Keratinocyte (primary cell): ENCODE results near the gene MAGEF1. TPM values are rescaled to one million over a fixed set of nuclear protein-coding genes. Genes with fewer than 3 reads are reported as not detected.

Source experiments
- DNase-seq: peaks from one replicate; pipeline ENCODE4 v3.0.0-alpha.2; 2011; ENCODE audit warnings: low read depth, missing footprints, low spot score
- FAIRE-seq: peaks from 2 replicates; lab custom pipeline; 2011; peaks lifted over from hg19 to GRCh38; lab: Jason Lieb, UNC
- H2AFZ ChIP-seq: 2 replicates; pipeline ENCODE4 v1.6.0; 2012; ENCODE audit warnings: low read length, control low read depth, inconsistent platforms; ENCODE audit not compliant: control insufficient read depth
- H3K27ac ChIP-seq: 2 replicates; pipeline ENCODE4 v1.5.1; 2011; ENCODE audit warnings: low read length; ENCODE audit not compliant: control insufficient read depth, insufficient read depth
- H3K27me3 ChIP-seq: 3 replicates; pipeline ENCODE4 v1.6.0; 2011; ENCODE audit warnings: low read length; ENCODE audit not compliant: control insufficient read depth, insufficient read depth; ENCODE audit errors: extremely low read depth
- H3K36me3 ChIP-seq, 2 experiments: 2 replicates in 1 of 2; 3 replicates in 1 of 2; pipeline ENCODE4 v1.5.1; 2011; ENCODE audit warnings: low read length in 2 of 2, mild to moderate bottlenecking in 1 of 2; ENCODE audit not compliant: control insufficient read depth in 2 of 2, insufficient read depth in 2 of 2; ENCODE audit errors: extremely low read depth in 1 of 2
- H3K4me1 ChIP-seq: 3 replicates; pipeline ENCODE4 v1.5.1; 2011; ENCODE audit warnings: low read length; ENCODE audit not compliant: control insufficient read depth, insufficient read depth; ENCODE audit errors: extremely low read depth
- H3K4me2 ChIP-seq: 3 replicates; pipeline ENCODE4 v1.6.0; 2011; ENCODE audit warnings: low read depth, low read length; ENCODE audit not compliant: control insufficient read depth, insufficient read depth; ENCODE audit errors: extremely low read depth
- H3K4me3 ChIP-seq, 3 experiments: fragments of 200-600 bp in 1 of 3; sonication (generic) in 1 of 3; 2 replicates in 2 of 3; 3 replicates in 1 of 3; pipeline ENCODE4 v1.5.1; 2011 to 2016; ENCODE audit warnings: low read length in 3 of 3, mild to moderate bottlenecking in 3 of 3, control low read depth in 2 of 3, inconsistent platforms in 1 of 3, low read depth in 1 of 3, mixed read lengths in 1 of 3, mixed run types in 1 of 3, moderate library complexity in 1 of 3; ENCODE audit not compliant: control insufficient read depth in 2 of 3, insufficient read depth in 2 of 3; ENCODE audit errors: extremely low read depth in 1 of 3
- H3K79me2 ChIP-seq: 2 replicates; pipeline ENCODE4 v1.6.0; 2012; ENCODE audit warnings: low read length; ENCODE audit not compliant: control insufficient read depth, insufficient read depth
- H3K9ac ChIP-seq: 3 replicates; pipeline ENCODE4 v1.6.0; 2011; ENCODE audit warnings: low read length; ENCODE audit not compliant: control insufficient read depth, insufficient read depth; ENCODE audit errors: extremely low read depth
- H3K9me1 ChIP-seq: 3 replicates; pipeline ENCODE4 v1.6.0; 2011; ENCODE audit warnings: low read length; ENCODE audit not compliant: control insufficient read depth, insufficient read depth; ENCODE audit errors: extremely low read depth
- H3K9me3 ChIP-seq: 2 replicates; pipeline ENCODE4 v1.5.1; 2012; ENCODE audit warnings: low read depth, low read length; ENCODE audit not compliant: control insufficient read depth
- H4K20me1 ChIP-seq: 3 replicates; pipeline ENCODE4 v1.6.0; 2011; ENCODE audit warnings: low read length; ENCODE audit not compliant: control insufficient read depth, insufficient read depth; ENCODE audit errors: extremely low read depth
- EZH2 ChIP-seq: IDR thresholded peaks from one replicate; pipeline ENCODE4 v1.6.1; 2012; ENCODE audit warnings: inconsistent platforms, mild to moderate bottlenecking, low read length, moderate library complexity
- dilution Hi-C: fragments of 300-500 bp; cut with MboI; formaldehyde crosslinking; loops from one replicate; pipeline ENCODE4 v1.7.0; 2020; ENCODE audit warnings: low sequenced_read_pairs; ENCODE audit not compliant: extremely low pct_ligation_motif_present
- polyA plus RNA-seq, 5 experiments: library from polyadenylated mRNA; depleted of rRNA in 3 of 5; stranded (reverse) in 3 of 5; stranded (forward) in 1 of 5; unstranded in 1 of 5; fragments of >200 nt; gene quantifications; 1 replicate in 1 of 5; 2 replicates in 3 of 5; 3 replicates in 1 of 5; pipeline versions ENCODE4 v1.2.1 to v1.2.3, GENCODE V29; 2011 to 2012; ENCODE audit warnings: missing spikeins in 2 of 5, low read depth in 1 of 5, low replicate concordance in 1 of 5
- TF ChIP-seq, protein P1 (sequence below), 3 experiments: IDR thresholded peaks in 1 of 3; conservative IDR thresholded peaks in 1 of 3; optimal IDR thresholded peaks in 1 of 3; 2 replicates in 2 of 3; 3 replicates in 1 of 3; pipeline versions ENCODE3 to v1.5.1; 2011; ENCODE audit warnings: low read length in 3 of 3, mild to moderate bottlenecking in 3 of 3, moderate library complexity in 2 of 3, control low read depth in 1 of 3, inconsistent platforms in 1 of 3; ENCODE audit not compliant: insufficient read depth in 2 of 3; ENCODE audit errors: extremely low read depth in 1 of 3

Gene MAGEF1
- polyA plus RNA-seq, 1 donor (not counting 4 experiments of a cell fraction or from before 2014, with no cell fraction given), result 11.8 TPM

DNA sequence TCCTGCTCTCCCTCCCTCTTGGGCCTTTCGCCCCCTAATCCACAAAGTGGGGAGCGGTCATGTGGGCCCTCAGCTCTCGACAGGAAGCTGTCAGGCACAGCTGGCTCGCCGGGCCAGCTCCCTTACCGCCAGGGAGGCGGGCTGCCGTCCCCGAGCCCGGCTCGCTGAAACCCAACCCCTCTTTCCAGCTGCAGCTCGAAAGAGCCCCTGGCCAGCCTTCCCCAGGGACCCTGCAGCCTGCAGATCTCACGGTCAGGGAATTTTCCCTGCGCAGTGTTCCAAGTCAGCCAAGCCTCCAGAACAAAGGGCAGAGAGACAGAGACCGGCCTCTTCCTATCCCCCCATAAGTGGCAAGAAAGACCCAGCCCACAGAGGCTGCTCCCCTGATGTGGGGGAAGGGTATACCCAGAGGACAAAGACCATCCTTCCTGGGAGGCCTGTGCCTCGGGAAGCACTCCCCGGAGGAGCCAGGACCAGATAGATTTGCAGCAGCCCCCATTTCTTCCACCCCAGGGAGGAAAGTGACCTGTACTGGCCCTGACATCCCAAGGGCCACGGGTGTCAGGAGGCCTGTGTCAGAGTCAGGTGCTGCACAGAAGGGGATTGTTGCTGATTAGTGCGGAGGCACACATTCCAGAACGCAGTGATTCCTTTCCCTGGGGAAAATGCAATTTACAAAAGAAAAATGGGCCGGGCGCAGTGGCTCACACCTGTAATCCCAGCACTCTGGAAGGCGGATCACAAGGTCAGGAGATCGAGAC is 32.6 kb downstream of the MAGEF1 start:
- no peaks in the 10 kb centered on the region for H3K9me3 ChIP-seq
- H3K4me1 ChIP-seq, result no peaks in the 10 kb centered on the region
- H3K9me1 ChIP-seq, result no peaks in the 10 kb centered on the region
- dilution Hi-C loops, result no loop called here
- no peak overlapping the region for H3K27ac ChIP-seq
- H4K20me1 ChIP-seq, result no peaks in the 10 kb centered on the region
- no peak overlapping the region for H3K4me3 ChIP-seq
- DNase-seq (no peak), FAIRE-seq (no peak)
- H3K4me2 ChIP-seq, result no peak overlapping the region
- H3K27me3 ChIP-seq, result no peaks in the 10 kb centered on the region
- no peaks in the 10 kb centered on the region for H3K36me3 ChIP-seq
- H3K9ac ChIP-seq, result no peak overlapping the region
- TF ChIP-seq, protein P1, sequence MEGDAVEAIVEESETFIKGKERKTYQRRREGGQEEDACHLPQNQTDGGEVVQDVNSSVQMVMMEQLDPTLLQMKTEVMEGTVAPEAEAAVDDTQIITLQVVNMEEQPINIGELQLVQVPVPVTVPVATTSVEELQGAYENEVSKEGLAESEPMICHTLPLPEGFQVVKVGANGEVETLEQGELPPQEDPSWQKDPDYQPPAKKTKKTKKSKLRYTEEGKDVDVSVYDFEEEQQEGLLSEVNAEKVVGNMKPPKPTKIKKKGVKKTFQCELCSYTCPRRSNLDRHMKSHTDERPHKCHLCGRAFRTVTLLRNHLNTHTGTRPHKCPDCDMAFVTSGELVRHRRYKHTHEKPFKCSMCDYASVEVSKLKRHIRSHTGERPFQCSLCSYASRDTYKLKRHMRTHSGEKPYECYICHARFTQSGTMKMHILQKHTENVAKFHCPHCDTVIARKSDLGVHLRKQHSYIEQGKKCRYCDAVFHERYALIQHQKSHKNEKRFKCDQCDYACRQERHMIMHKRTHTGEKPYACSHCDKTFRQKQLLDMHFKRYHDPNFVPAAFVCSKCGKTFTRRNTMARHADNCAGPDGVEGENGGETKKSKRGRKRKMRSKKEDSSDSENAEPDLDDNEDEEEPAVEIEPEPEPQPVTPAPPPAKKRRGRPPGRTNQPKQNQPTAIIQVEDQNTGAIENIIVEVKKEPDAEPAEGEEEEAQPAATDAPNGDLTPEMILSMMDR (optimal IDR thresholded peaks at IDR 0.05 in 1 of 3, IDR thresholded peaks at IDR 0.05 in 1 of 3, conservative IDR thresholded peaks at IDR 0.05 in 1 of 3; ENCODE audit: extremely low read depth in 1 of 3, insufficient read depth in 2 of 3, low read length in 3 of 3), result no peak
- no peak for TF ChIP-seq EZH2
- H3K79me2 ChIP-seq, result no peaks in the 10 kb centered on the region
- H2AFZ ChIP-seq, result no peak overlapping the region

GRCh38 chr3:184678317-184679055 is 33.4 kb downstream of the MAGEF1 start:
- Histone ChIP-seq H2AFZ (no peak overlapping the region), H3K4me1 (no peaks in the 10 kb centered on the region), H4K20me1 (no peaks in the 10 kb centered on the region), H3K79me2 (no peaks in the 10 kb centered on the region), H3K4me2 (no peak overlapping the region), H3K9me3 (no peaks in the 10 kb centered on the region), H3K9me1 (no peaks in the 10 kb centered on the region), H3K9ac (no peak overlapping the region), H3K27ac (no peak overlapping the region), H3K4me3 (no peak overlapping the region), H3K36me3 (no peaks in the 10 kb centered on the region), H3K27me3 (no peaks in the 10 kb centered on the region)
- DNase-seq (no peak), FAIRE-seq (no peak)
- dilution Hi-C loops, result no loop called here
- no peak for TF ChIP-seq EZH2
- TF ChIP-seq, protein P1 (optimal IDR thresholded peaks at IDR 0.05 in 1 of 3, IDR thresholded peaks at IDR 0.05 in 1 of 3, conservative IDR thresholded peaks at IDR 0.05 in 1 of 3; ENCODE audit: extremely low read depth in 1 of 3, insufficient read depth in 2 of 3, low read length in 3 of 3), result no peak
